GM18502 (cell line): ENCODE measurements around the gene MARCKSL1.
"Not testable (repeated sequence)": the region's sequence is repeated elsewhere in the genome, so short reads cannot be mapped to it uniquely, and the experiment has no call there.

Source experiments
- ATAC-seq: cut with Tn5 transposase; IDR thresholded peaks from one replicate; pipeline ENCODE4 v1.9.1; 2021; ENCODE audit warnings: mild to moderate bottlenecking; ENCODE audit not compliant: unreplicated experiment, poor library complexity

MARCKSL1 gene

DNA sequence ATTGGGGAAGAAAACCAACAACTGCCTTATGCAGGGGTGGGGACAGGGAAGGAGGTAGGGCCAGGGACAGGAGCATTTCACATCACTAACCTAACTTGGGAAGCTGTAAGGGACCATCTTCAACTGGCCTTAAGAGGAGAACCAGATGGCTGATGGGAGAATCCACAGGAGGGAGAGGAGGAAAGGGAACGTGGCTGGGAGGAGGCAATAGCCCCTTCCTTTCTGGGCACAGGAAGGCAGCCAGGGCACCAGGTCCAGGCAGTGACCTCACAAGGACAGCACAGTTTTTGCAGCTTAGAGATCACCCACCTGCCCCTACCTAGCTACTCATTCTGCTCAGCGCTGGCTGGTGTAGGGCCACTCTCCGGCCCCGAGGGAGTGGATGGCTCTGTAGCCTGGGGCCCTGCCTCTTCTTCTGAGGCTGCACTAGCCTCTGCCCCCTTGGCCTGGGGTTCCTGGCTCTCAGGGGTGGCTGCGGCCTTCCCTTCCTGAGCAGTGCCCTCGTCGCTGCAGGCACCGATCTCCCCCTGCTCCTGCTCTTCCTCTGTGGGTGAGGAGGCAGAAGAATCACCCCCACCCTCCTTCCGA lies 1.7 kb downstream of the MARCKSL1 start:
- no peak for ATAC-seq

DNA sequence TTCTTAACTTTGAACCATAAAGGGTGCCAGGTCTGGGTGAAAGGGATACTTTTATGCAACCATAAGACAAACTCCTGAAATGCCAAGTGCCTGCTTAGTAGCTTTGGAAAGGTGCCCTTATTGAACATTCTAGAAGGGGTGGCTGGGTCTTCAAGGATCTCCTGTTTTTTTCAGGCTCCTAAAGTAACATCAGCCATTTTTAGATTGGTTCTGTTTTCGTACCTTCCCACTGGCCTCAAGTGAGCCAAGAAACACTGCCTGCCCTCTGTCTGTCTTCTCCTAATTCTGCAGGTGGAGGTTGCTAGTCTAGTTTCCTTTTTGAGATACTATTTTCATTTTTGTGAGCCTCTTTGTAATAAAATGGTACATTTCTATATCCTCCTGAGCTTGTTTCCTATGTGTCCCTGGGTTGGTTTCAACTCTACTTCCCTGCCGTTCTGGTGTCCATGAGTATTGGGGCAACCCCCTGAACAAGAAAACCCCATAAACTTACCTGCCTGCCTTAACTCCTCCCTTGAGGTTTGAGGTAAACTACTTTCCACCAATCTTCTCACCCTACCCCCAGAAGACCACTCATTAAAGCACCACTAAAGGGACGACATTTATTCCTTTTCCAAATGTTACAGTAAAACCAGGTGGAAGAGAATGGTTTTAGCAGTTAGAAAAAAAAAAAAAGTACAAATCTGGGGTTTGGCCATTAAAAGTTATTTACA lies 2.6 kb downstream of the MARCKSL1 start:
- ATAC-seq, result no peak

- ATAC-seq, result no peak
Observed at GRCh38 chr1:32332290-32333079, 3.5 kb downstream of the MARCKSL1 start.

- no peak for ATAC-seq
Observed at GRCh38 chr1:32331549-32331948, 4.5 kb downstream of the MARCKSL1 start.

DNA sequence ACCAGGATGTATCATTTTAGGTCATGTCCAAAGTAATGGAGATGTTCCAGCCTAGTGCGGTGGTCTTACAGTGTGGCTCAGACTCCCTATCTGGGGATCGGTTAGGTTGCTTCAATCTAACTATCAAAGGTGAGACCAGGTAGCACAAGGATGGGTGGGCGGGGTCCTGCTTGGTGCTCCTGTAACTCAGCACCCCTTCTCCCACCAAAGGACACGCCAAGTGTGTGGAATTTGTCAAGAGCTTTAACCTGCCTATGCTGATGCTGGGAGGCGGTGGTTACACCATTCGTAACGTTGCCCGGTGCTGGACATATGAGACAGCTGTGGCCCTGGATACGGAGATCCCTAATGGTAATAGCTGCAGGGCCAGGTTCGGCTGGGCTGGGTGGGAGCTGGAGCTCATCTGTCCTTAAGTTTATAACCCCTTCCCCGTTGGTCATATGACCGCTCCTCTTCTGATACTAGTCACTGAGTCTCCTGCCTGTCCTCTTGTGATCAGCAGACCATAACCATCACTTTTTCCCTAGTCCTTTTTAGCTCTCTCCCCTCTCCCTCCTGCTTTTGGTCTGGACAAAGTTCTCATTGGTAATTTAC lies 5.4 kb downstream of the MARCKSL1 start:
- ATAC-seq, result no peak

- no peak for ATAC-seq
Observed at GRCh38 chr1:32329931-32330466, 6.0 kb downstream of the MARCKSL1 start.

DNA sequence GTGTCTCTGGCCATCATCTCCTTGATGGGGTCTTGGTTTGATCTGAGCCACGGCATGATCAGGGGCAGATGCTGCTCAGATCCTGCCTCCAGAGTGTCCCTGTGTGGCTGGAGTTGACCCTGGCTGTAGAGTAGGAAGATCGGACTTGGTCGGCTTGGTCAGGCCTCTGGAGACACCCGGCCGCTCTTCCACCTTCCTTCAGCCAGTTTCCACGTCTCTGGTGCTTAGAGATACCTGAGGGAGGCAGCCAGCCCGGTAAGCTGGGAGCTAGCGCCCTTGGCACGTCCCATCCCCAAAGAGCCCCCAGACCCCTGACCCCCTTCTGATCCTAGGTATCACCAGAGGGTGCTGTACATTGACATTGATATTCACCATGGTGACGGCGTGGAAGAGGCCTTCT lies 8.8 kb downstream of the MARCKSL1 start:
- ATAC-seq, result no peak

DNA sequence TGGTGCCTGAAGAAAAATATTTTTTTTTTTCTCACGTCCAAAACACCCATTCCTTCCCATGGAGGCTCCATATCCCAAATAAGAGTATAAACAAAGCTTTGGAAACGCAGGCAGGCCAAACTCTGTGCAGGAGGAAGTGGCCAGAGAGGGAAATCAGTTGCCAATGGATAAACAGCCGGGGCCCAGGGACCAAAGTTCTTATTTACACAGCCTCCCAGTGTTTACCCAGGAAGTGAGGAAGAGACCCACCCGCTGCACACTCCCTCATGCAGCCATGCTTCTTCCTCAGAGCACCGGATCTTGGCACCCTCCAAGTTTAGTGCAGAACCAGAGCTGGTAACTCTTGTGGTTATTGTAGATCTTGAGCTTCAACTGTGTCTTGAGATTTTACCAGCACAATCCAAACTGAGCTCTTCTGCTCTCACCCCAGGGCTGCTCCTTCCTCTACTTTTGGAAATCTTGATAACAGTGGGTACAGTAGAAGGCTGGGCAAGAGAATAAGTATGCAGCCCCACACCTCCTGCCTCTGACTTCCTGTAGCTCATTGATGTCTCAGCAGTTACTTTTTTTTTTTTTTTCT lies 14.2 kb downstream of the MARCKSL1 start:
- no peak for ATAC-seq

DNA sequence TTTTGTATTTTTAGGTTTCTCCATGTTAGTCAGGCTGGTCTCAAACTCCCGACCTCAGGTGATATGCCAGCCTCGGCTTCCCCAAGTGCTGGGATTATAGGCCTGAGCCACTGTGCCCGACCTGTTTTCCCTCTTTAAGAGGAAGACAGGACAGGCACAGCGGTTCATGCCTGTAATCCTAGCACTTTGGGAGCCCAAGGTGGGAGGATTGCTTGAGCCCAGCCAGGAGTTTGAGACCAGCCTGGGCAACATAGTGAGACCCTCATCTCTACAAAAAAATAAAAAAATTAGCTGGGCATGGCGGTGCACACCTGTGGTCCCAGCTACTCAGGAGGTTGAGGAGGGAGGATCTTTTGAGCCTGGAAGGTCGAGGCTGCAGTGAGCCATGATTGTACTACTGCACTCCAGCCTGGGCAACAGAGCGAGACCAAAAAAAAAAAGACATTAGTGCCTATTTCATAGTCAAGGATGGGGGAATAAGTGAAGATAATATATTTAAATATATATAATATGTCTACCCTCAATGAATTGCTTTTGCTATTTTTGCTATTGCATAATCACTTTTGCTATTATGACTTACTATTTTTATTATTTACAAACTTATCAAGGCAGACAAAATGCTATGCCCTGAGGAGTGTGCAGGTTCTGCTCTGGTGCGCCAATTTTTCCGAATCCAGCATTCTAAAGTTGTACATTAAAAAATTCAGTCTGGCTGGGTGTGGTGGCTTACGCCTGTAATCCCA lies 17.7 kb downstream of the MARCKSL1 start:
- no peak for ATAC-seq

- peak; percentile 9 for ATAC-seq
Observed at GRCh38 chr1:32316903-32317277, 19.1 kb downstream of the MARCKSL1 start.

DNA sequence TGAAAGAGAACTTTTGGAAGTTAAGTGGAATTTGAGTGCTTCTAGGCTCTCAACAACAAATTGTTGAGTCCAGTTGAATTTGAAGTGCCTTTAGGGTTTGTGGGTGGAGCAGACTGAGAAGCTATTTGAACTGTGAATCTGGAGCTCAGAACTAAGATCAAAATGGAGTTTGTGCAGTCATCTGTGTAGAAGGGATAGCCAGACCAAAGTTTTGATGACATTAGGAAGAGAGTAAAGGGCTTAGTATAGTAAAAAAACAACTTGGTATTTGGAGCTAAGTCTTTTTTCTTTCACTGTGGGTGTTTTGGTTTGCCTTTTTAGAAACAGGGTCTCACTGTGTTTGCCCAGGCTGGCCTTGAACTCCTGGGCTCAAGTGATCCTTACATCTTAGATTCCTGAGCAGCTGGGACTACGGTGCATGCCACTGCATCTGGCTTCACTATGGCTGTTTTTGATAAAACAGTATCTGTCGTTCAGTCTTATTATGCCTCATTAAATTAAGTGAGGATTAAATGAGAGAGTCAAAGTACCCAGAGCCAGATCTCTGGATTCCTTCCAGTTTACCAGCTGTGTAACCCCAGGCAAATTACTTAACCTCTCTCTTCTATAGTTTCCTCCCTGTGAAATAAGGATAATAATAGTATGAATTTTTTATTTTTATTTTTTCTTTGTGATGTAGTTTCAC lies 24.2 kb downstream of the MARCKSL1 start:
- ATAC-seq, result no peak

DNA sequence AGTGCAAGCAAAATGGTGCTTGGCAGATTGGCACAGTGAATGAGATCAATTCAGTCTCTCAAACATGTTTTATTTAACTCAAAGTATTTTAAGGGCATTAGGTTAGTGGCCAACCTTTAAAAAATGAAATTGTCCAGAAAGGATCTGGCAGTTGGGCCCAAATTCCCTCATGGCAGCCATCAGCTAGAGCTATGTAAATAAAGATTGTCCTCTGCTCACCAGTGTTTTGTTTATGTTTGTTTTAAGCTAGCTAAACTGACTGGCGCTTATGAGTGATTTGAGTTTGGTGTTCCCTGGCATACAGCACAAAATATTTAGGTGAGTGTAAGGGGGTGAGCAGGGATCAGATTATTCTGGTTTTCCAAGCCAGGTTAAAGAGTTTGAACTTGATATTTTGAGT lies 26.1 kb downstream of the MARCKSL1 start:
- no peak for ATAC-seq

DNA sequence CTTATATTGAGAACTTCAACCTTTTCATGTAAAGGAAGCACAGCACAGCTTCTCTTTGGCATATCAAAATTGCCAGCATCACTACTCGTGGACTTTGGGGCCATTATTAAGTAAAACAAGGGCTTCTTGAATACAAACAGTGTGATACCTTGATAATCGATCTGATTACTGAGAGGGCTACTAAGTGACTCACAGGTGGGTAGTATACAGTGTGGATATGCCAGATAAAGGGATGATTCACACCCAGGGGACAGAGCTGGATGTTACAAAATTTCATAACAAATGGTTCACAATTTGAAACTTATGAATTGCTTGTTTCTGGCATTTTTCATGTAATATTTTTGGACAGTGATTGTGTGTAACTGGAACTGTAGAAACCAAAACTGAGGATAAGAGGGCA lies 28.7 kb downstream of the MARCKSL1 start:
- no peak for ATAC-seq

- ATAC-seq, result no peak
Observed at GRCh38 chr1:32305310-32305709, 30.7 kb downstream of the MARCKSL1 start.

DNA sequence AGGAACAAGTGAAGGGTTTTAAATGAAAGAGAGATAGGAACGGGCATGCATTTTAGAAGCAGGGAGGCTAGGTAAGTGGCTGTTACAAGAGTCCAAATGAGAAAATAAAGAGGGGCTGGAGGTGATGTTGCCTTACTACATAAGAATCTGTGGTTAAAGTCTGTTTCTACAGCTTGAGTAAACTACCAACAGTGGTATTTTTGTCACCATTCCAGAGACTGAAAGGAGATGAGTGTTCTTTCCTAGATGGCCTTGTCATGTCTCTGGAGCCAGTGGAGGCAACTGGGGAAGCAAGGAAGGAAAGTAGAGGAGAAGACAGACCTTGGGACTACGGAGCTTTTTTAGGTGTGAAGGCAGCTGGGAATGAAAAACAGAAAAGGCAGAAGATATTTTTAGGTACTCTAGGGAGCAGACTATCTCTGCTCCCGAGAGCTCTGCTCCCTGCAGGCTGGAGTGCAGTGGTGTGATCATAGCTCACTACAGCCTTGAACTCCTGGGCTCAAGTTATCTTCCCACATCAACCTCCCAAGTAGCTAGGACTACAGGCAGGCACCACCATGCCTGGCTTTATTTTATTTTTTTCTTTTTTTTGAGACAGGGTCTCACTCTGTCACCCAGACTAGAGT lies 31.9 kb downstream of the MARCKSL1 start:
- ATAC-seq, result no peak

DNA sequence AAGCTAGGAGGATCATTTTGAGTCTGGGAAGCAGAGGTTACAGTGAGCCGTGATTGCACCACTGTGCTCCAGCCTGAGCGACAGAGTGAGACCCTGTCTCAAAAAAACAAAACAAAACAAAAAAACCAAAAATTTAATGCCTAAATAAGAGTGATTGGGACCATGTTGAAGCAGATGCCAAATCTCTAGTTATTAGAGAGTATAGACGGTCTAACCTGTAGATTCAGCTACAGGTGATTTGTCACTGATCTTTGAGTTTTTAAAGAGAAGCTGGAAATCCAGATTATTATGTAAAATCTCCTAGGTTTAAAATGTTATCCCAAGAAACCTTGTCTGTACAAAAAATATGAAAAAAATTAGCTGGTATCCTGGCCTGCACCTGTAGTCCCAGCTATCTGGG lies 32.7 kb downstream of the MARCKSL1 start:
- no peak for ATAC-seq

DNA sequence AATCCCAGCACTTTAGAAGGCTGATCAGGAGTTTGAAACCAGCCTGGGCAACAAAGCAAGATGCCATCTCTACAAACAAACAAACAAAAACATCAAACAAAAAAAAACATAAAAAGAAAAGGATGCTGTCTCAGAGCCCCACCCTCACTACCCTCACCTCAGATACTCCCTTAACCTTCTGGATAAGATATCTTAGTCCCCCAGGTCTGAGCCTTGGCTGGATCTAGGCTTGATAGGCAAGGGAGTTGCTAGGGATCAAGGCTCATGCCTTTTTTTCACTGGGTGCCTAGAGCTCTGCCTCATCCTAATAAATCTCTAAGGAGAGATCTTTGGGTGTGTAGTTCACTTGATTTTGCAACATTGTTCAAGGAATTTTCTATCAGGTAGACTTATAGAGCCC lies 36.7 kb downstream of the MARCKSL1 start:
- no peak for ATAC-seq

DNA sequence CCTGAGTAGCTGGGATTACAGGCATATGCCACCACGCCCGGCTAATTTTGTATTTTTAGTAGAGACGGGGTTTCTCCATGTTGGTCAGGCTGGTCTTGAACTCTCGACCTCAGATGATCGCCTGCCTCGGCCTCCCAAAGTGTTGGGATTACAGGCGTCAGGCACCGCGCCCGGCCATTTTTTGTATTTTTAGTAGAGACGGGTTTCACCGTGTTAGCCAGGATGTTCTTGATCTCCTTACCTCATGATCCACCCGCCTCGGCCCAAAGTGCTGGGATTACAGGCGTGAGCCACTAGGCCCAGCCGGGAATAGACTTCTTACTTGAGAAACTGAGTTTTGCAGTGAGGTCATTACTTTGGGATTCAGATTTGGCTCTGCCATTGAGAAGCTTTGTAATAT lies 37.8 kb downstream of the MARCKSL1 start:
- ATAC-seq, result not testable (repeated sequence)
